Retina (tissue), 1 donor: ENCODE results near the gene PINK1.

ENCODE experiments used
- DNase-seq: peaks from one replicate; pipeline ENCODE4 v3.0.0-alpha.2; 2016

PINK1 gene

GRCh38 chr1:20684050-20684620 lies 50.9 kb downstream of the PINK1 start:
- DNase-seq, result no peak

GRCh38 chr1:20684651-20685050 lies 51.4 kb downstream of the PINK1 start:
- no peak for DNase-seq

GRCh38 chr1:20685099-20685662 lies 51.9 kb downstream of the PINK1 start:
- no peak for DNase-seq

- DNase-seq, result no peak
Measured at GRCh38 chr1:20685741-20686140, 52.5 kb downstream of the PINK1 start.

GRCh38 chr1:20686883-20687725 lies 53.8 kb downstream of the PINK1 start:
- no peak for DNase-seq

- no peak for DNase-seq
Measured at GRCh38 chr1:20689645-20690056, 56.4 kb downstream of the PINK1 start.

- no peak for DNase-seq
Measured at GRCh38 chr1:20691872-20692271, 58.6 kb downstream of the PINK1 start.

- DNase-seq, result no peak
Measured at GRCh38 chr1:20693623-20694022, 60.4 kb downstream of the PINK1 start.

GRCh38 chr1:20695515-20695914 lies 62.3 kb downstream of the PINK1 start:
- DNase-seq, result no peak

GRCh38 chr1:20696397-20697333 lies 63.4 kb downstream of the PINK1 start:
- DNase-seq, result peak; percentile 95

- no peak for DNase-seq
Measured at GRCh38 chr1:20697563-20697962, 64.3 kb downstream of the PINK1 start.

GRCh38 chr1:20698195-20698910 lies 65.1 kb downstream of the PINK1 start:
- no peak for DNase-seq

GRCh38 chr1:20699558-20699957 lies 66.3 kb downstream of the PINK1 start:
- DNase-seq, result no peak

GRCh38 chr1:20700636-20701215 lies 67.5 kb downstream of the PINK1 start:
- DNase-seq, result no peak
